Spleen (tissue), 7 donors: ENCODE results near the gene LAMA4.

Source experiments
- POLR2A ChIP-seq, 3 donors: fragments of 450-650 bp; IDR thresholded peaks; one replicate each; pipeline ENCODE4 v1.5.1; 2017; ENCODE audit warnings: antibody characterized with exemption in 3 of 3, mild to moderate bottlenecking in 1 of 3
- POLR2AphosphoS5 ChIP-seq, 3 donors: sonication (generic); formaldehyde crosslinking; IDR thresholded peaks; one replicate each; pipeline ENCODE4 v1.5.1; 2017; ENCODE audit warnings: antibody characterized with exemption in 3 of 3
- TF ChIP-seq, protein P1 (sequence below), 11 experiments: fragments of 200-600 bp in 7 of 11; fragments of 450-650 bp in 4 of 11; sonication (generic) in 4 of 11; IDR thresholded peaks in 8 of 11; conservative IDR thresholded peaks in 3 of 11; 1 replicate in 7 of 11; 2 replicates in 4 of 11; pipeline versions ENCODE4 v1.4.0 to v1.8.0; 2016 to 2021; ENCODE audit warnings: antibody characterized with exemption in 11 of 11, inconsistent platforms in 4 of 11, mild to moderate bottlenecking in 1 of 11
- donor health status: DM: no; HTN: no; CAD: no; lungs with moderate emphysema.
- donor health status: DM: no; HTN: no; CAD: no.
- donor health status: DM: no; HTN: no; CAD: no.

DNA sequence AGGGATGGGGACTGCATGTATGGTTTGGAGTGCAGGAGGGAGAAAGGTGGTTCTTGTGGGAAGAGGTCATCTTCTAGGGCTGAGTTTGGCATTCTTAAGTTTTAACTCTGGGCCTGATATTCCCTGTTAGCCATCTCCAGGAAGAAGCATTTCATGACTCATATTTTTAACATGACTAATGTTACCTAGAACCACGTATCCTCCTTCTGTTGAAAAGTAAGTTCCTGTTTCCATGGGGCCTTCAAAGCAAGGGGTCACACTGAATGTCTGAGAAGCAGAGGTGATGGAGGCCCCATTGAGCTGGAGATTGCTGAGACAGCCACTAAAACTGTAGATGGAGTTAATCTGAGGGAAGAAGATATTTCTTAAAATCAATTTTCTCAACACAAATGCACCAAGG, 136.8 kb downstream of the LAMA4 start:
- no peak for TF ChIP-seq POLR2A (IDR thresholded peaks at IDR 0.05)
- TF ChIP-seq, protein P1, sequence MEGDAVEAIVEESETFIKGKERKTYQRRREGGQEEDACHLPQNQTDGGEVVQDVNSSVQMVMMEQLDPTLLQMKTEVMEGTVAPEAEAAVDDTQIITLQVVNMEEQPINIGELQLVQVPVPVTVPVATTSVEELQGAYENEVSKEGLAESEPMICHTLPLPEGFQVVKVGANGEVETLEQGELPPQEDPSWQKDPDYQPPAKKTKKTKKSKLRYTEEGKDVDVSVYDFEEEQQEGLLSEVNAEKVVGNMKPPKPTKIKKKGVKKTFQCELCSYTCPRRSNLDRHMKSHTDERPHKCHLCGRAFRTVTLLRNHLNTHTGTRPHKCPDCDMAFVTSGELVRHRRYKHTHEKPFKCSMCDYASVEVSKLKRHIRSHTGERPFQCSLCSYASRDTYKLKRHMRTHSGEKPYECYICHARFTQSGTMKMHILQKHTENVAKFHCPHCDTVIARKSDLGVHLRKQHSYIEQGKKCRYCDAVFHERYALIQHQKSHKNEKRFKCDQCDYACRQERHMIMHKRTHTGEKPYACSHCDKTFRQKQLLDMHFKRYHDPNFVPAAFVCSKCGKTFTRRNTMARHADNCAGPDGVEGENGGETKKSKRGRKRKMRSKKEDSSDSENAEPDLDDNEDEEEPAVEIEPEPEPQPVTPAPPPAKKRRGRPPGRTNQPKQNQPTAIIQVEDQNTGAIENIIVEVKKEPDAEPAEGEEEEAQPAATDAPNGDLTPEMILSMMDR (IDR thresholded peaks at IDR 0.05 in 8 of 11, conservative IDR thresholded peaks at IDR 0.05 in 3 of 11) = no peak
- no peak for TF ChIP-seq POLR2AphosphoS5 (IDR thresholded peaks at IDR 0.05)
